GM18907 (cell line): ENCODE results near the gene LSM10.

Experiments used
- ATAC-seq: cut with Tn5 transposase; IDR thresholded peaks from one replicate; pipeline ENCODE4 v1.9.1; 2021; ENCODE audit warnings: mild to moderate bottlenecking, moderate library complexity; ENCODE audit not compliant: unreplicated experiment

LSM10 gene

DNA sequence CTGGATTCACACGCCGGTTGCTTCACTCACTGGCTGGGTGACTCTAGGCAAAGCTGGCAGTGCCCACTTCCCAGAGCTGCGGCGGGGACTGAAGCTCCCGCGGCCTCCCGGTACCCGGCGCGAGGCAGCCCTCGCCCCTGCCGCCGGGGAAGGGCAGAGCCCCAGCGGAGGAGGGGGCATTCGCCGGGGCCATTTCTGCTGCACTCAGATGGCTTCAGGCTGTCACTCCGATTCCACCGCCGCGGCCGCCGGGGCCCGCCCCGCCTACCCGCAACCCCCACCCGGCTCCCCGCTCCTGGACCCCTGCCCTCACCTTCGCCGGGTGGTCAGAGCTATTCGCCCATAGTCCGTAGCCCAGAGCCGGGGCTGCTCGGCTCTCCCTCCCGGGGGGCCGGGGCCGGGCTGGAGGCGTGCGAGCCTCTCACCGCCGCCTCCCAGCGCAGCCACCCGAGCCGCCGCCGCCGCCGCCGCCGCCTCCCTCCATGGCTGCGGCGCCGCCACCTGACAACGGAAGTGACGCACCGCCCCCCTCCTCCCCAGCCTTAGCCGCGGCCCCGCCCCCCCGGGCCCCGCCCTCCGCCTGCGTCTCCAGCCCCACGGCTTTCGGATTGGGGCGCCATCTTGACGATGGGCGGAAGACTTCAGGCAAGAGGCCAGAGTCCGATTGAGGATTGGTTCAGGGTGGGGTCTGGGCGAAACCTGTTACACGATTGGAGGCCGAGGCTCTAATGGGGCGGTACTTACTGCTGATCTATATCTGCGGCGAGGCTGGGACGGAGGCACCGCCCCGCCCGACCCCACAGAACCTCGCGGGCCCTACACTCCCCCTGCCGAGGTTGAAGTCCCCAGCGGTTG is 12.1 kb downstream of the LSM10 start, which contains the start of gene STK40:
STK40 (minus strand) TSS at position 515 of the 855 bp plus-strand sequence. CDS start 24,592 bp downstream, outside the sequence.
- peak; percentile 89 for ATAC-seq

DNA sequence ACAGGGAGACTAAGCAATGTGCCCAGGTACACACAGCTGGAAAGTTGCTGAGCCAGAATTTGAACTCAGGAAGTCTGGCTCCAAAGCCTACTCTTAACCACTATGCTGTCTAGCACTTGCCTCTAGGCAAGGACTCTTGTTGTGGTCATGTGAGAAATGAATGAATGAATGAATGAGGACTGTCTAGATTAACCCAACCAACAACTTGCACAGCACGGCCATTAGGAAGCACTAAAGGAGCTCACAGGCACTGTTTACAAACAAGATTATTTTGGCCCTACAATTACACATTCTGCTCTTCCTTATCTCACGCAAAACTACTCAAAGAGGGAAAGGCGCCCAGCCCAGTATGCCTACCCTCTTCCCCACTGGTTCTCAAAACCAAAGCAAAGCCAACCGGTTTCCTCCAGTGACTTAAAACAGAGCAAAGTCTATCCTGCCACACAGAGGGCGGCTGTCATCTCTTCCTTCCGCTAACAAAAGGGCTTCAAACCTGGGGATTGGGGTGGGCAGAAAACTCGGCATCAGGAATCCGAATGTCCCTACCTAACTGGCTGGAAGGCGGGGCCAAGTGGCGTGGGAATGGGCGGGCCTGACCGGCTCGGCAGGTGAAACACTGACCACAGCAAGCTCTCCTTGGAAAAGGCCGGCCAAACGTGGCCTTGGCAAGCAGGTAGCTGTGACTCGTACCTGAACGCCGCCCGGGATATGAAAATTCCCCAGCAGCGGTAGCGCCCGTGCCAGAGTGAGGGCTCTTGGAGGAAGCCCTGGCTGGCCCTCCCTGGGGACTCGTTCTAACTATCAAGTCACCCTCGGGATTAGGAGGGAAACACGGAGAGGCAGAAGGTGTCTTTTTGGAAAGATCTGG is 12.9 kb downstream of the LSM10 start:
- peak; percentile 7 for ATAC-seq

DNA sequence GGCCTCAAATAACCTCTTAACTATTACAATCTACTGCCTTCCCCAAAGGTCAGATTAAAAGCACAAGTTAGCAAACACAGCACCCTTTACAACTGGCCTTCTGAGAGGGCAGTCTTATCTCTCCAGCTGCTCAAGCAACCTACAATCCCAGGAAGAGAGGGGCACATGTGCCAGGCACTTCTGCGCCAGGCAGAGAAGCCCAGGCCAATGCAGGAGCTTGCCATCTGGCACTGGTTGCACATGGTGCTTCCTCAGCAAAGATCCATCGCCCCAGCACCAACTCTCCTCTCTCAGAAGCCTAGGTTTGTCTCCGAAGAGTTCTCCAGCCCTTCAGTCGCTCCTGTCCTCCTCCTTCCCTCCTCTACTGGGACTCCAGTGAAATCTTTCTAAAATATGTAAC is 14.5 kb downstream of the LSM10 start:
- ATAC-seq = no peak

DNA sequence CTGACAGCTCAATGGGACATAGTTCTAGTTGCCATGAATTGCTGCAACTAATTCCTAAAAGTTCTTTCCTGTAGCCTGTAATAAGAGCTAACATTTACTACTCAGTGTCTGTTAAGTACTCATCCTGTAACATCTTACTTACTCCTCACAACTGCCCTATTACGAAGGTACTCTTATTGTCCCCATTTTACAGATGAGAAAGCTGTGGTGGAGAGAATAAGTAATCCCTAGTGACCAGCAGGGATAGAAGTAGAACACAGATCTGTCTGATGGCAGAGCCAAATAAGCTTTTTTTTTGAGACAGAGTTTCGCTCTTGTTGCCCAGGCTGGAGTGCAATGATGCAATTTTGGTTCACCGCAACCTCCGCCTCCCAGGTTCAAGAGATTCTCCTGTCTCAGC is 15.0 kb downstream of the LSM10 start:
- no peak for ATAC-seq

DNA sequence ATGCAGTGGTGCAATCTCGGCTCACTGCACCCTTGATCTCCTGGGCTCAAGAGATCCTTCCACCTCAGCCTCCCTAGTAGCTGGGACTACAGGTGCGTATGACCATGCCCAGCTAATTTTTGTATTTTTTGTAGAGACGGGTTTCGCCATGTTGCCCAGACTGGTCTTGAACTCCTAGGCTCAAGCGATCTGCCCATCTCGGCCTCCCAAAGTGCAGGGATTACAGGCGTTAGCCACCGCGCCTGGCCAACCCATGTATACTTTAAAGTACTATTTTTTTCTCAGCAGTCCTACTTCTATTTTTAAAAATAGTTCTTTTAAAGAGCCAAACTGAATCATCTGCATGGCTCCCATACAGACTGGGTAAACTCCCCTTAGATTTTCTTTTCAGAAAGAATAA is 15.5 kb downstream of the LSM10 start:
- ATAC-seq = no peak

DNA sequence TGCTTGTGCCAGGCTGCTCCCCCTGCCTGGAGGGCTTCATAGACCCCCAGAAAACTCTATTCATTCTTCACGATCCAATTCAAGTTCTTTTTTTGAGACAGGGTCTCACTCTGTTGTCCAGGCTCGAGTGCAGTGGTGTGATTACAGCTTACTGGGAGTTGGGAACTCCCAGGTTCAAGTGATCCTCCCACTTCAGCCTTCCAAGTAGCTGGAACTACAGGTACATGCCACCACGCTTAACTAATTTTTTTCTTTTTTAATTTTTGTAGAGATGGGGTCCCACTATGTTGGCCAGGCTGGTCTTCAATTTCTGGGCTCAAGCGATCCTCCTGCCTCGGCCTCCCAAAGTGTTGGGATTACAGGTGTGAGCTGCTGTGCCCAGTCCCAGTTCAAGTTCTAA is 16.3 kb downstream of the LSM10 start:
- ATAC-seq = no peak

DNA sequence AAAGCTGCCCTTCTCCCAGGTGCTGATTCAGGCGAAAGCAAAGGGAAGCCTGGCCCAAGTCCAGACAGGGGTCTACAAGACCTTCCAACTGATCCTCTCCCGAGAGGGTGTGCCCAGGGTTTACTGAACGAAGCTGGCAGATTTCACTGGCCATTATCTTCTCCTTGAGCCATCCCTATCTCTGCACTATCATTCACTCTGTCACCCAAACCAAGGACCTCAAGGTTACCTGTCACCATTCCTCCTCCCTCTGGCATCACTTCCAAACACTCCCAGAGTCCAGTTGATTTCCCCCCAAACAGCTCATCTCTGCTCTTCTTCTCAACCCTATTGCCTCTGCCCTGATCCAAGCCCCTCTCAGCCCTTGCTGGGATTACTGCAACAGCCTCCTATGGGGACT is 16.9 kb downstream of the LSM10 start:
- ATAC-seq = no peak

DNA sequence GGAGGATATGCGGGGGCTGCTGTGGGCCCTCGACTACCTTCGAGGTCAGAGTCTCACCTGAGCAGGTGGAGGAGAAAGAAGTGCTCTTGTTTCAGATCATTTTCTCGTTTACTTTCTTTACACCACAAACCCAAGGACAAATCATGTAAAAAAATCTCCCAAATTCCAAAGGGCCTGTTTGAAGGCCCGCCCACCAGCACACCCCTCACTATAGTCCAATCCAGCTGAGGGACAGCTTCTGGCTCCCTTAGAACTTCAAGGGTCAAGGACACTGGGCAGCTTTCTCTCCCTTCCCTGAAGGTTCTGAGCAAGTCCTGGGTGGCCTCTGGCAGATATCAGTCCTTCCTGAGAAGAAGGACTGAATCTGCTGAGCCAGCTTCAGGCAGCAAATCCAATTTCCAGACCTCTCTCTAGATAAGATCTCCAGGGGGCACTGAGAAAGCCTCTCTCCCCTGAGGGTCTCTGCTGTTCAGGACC is 17.5 kb downstream of the LSM10 start:
- no peak for ATAC-seq

DNA sequence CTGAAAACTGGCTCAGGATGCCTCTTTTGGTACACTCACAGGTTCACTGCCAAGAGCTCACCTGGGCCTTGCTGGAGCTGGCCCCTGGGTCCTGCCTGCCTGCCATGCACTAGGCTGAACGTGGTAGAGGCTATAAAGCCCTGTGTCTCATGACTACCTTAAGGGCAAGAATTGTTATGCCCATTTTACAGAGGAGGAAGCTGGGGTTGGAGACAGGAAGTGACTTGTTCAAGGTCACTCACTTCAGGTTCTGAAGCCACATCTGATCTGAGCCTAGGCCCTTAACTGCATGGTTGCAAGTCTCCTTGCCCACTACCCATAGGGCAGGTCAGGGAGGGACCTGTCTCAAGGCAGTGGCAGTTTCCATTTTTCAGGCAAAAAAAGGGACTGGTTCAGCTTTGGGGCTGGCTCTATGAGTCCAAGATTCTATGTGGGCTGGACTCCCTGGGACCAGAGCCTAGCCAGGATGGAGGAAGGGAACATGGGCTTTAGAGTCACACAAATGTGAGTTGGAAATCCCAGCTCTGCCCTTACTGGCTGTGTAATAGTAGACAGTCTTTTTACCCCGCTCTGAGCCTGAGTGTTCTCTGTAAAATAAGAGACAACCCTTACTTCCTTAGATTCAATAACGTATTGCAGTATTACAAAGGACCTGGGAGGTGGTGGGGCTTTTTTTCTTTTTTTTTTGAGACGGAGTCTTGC is 19.8 kb downstream of the LSM10 start:
- ATAC-seq = no peak

DNA sequence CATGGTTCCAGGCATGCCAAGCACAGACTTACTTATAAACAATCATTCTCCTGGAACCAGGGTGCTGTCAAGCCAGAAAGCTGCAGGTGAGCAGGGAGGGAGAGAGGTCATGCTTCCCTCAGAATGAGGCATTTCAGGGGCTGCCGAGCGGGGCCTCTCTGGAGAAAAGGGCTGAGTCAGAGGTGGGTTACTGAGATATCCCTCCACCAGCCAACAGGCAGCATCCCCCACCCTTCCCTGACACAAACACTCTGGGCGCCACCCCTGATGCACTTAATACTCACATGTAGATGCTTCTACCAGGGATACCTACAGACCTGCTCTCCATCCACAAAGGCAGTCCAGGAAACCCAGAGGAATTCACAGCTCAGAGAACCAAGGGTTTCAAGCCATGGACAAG is 25.1 kb downstream of the LSM10 start:
- no peak for ATAC-seq

DNA sequence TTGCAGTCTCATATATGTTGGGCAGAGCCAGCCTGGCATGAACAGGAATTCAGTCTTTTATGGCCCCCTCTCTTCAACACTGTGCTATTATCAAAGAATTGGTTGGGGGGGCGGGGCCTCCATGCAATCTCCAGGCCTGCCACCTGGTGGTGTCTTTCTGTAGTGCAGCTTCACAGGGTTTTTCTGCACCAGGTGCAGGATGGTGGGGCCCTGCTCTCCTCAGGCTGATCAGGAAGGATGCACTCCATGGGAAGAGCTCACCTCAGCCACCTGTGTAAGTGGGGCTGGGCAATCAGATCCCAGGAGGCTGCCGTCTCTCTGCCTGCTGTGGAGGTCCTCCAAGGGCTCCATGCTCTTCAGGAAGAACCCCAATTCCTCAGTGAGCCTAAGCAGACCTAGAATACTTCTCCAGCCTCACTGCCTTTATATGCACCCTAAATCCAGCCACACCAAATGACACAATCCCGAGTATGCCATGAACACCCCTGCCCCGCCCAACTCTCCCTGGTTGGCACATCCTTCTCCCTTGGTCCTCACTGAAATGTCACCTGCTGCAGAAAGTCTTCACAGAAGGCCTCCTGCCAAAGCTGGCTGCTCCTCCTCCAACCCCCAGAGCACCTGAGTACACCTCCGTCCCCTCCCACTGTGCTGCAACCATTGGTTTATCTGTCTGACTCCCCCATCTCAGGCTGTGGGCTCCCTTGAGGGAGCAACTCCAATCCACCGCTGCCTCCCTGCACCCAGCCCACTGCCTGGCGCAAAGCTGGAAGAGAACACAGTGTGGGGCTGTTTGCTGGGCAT is 28.4 kb downstream of the LSM10 start:
- no peak for ATAC-seq

DNA sequence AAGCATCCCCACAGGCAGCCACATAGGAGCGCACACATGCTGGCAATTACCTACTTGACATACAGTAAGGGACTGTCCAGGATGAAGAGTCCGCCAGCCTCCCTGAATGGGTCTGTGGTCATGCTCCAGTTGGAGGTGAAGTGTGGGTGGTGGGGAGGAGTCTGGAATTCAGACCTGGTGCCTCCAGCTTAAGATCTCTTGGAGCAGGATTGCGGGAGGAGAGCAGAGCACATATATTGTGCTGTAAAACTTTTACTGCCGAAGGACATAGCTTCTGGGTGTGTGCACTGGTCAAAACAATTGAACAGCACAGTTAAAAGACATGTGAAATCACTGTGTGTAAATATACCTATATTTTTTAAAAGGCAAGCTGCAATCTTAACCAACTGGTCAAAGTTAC is 29.9 kb downstream of the LSM10 start:
- ATAC-seq = no peak

DNA sequence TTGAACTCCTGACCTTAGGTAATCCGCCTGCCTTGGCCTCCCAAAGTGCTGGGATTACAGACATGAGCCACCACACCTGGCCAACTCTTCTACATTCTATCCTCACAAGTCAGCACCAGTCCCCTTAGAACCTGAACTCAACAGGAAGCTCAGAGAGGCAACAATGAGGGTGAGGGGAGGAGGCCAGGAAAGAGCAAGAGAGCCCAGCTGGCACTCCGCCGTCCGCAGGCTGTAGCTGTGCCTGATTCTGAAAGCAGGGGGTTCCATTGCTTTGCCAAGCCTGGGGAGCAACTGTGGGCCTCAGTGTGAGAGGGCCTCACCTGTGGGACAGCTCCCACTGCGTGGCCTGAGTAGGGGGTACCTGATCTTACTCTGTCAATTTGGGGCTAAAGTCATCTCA is 30.6 kb downstream of the LSM10 start:
- no peak for ATAC-seq

DNA sequence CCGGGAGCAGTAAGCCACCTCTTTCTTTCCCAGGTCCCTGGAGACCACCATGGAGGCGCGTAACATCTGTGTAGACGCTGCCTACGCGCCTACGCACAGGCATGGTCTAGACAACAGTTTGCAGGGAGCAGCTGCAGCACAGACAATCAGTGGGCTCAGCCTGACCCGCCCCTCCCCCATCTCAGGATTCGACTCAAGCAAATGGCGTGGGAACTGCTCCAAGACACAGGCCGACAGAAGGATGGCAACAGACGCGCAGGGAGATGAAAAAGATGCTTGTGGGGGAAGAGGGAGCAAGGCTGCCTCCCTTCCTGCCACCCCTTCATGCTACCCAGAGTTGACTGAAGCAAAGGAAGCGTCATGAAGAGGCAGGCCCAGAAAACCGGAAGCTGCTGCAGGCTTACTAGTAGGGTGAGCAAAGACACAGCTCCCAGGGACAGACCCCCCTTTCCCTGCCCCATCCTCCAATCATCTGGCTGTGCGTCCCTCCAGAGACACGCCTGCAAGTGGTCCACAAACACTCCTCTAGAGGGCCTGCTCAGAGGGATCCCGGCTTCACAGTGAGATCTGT is 31.5 kb downstream of the LSM10 start:
- ATAC-seq = no peak

DNA sequence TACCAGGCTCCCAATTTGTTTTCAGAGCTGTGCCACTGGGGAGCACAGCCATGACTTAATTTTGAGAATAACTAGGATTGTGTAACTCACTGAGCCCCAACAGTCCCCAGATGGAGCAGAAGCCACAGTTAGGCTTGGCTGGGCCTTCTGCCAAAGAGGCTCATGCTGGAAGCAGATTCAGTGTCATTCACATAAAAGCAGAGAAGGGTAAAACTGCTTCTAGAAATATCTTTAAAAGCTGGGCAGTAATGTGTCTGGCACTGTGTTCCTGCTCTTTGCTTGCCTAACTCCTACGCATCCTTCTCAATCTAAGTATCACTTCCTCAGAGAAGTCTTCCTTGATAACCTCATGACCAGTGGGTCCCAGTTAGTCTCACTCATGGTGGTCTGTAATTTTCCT is 32.3 kb downstream of the LSM10 start:
- ATAC-seq = no peak

DNA sequence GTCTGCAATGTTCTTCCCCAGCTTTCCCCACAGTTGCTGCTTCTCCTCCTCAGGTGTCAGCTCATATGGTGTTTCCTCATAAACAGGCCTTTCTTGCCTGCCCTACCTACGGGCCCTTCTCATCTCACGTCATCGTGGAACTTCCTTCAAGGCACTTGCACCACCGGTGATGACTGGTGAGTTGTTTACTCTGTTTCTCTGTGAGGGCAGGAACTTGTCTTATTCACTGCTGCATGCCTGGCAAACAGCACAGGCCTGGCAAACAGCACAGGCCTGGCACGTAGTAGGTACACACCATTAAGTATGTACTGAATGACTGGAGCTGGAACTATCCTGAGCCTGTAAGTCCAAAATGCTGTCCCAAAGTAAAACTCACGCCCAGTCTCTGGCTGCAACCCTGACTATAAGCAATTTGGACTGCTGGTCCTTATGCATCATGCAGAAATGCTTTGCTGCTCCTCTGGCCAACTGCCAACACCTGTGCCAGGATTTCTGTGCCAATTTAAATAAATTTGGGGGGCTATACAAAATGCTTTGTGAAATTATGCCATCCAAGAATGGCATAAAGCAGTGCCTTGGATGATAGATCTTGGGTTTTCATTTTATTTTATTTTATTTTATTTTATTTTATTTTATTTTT is 37.7 kb downstream of the LSM10 start:
- no peak for ATAC-seq

DNA sequence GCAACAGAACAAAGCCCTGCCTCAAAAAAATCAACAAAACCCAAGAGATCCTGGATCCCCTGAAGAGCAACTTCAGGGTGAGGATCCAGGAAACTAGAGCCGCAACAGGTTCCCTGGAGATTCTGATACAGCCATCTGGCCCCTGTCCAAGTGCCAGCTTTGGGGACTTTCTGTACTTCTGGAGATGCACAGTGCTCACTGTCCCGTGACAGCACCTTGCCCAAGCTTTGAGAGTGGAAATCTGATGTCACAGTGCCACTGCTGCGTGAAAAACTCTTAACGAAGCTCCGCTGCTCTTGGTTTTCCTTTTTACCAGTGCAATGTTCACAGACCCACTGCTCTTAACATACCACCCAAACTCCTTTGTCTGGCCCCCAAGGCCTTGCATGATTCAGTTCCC is 38.3 kb downstream of the LSM10 start:
- no peak for ATAC-seq

DNA sequence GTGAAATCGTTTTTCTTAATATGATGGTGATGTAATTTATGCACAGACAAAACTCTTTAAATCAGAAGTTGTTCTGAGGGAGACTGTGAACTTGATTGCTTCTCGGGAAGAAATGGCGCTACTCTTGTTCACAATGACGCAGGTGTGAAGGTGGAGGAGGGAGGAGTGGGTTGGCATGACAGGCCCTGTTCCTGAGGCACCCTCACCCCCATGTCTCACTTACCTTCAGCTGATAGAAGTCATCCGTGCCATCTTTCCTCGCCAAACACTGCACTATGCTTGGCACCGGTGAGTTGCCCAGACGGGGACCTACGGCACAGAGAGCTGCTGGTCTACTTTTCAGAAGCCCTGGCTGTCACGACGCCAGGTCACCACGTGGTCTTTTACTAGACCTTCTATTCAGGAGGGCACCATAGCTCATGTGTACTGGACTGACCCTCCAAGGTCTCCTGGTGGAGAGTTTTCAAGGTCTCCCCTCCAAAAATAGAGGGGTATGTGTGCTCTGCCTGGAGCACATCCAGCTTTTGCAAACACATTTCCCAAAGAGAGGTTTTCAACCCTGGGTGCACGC is 39.1 kb downstream of the LSM10 start:
- no peak for ATAC-seq

DNA sequence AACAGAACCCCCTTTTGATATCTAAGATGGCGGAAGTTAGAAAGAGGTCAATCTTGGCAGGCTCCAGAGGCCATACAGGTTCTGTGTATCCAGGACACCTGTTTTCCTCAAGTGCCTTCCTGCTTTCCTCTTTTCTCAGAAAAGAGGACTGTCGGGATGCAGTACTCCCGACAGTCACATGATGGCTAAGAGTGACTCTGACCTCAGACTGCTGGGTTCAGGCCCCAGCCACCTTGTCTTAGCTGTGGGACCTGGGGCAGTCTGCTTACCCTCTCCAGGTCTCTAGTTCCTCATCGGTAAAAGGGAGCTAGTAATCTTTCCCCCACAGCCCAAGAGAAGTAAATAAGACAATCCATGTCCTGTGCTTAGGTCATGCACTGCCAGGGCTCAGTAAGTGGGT is 41.9 kb downstream of the LSM10 start:
- ATAC-seq = no peak
